Liver (tissue), 9 donors: ENCODE results near the gene COQ8A. TPM values are rescaled to one million over a fixed set of nuclear protein-coding genes. Genes with fewer than 3 reads are reported as not detected.

Source experiments
- DNase-seq: peaks from one replicate; pipeline ENCODE4 v3.0.0-alpha.2; 2017; ENCODE audit warnings: low spot score
- H3K27ac ChIP-seq, 2 donors: one replicate each; pipeline ENCODE4 v1.7.0; 2013; ENCODE audit warnings: inconsistent platforms in 2 of 2, low read length in 2 of 2, control low read depth in 1 of 2, low read depth in 1 of 2, mild to moderate bottlenecking in 1 of 2
- H3K27me3 ChIP-seq, 4 donors: one replicate each; pipeline versions ENCODE4 v1.6.1 to v1.7.0; 2013; ENCODE audit warnings: low read length in 3 of 4, inconsistent platforms in 1 of 4, mild to moderate bottlenecking in 1 of 4, moderate library complexity in 1 of 4; ENCODE audit not compliant: control insufficient read depth in 4 of 4, insufficient read depth in 4 of 4
- H3K36me3 ChIP-seq, 4 donors: one replicate each; pipeline versions ENCODE4 v1.6.1 to v1.7.0; 2013; ENCODE audit warnings: low read length in 3 of 4, mild to moderate bottlenecking in 3 of 4, low read depth in 1 of 4, moderate library complexity in 1 of 4; ENCODE audit not compliant: control insufficient read depth in 4 of 4, insufficient read depth in 3 of 4
- H3K4me1 ChIP-seq, 4 donors: one replicate each; pipeline versions ENCODE4 v1.6.1 to v1.7.0; 2013; ENCODE audit warnings: low read length in 3 of 4, mild to moderate bottlenecking in 3 of 4, moderate library complexity in 1 of 4; ENCODE audit not compliant: control insufficient read depth in 4 of 4, insufficient read depth in 4 of 4
- H3K4me3 ChIP-seq, 3 donors: one replicate each; pipeline versions ENCODE4 v1.6.1 to v1.7.0; 2013; ENCODE audit warnings: low read length in 3 of 3, control low read depth in 1 of 3, low read depth in 1 of 3, mild to moderate bottlenecking in 1 of 3
- H3K9ac ChIP-seq, 2 donors: one replicate each; pipeline ENCODE4 v1.7.0; 2013; ENCODE audit warnings: low read length in 2 of 2, mild to moderate bottlenecking in 2 of 2, moderate library complexity in 2 of 2, control low read depth in 1 of 2, low read depth in 1 of 2
- H3K9me3 ChIP-seq, 4 donors: one replicate each; pipeline versions ENCODE4 v1.6.1 to v1.7.0; 2013; ENCODE audit warnings: low read length in 3 of 4; ENCODE audit not compliant: control insufficient read depth in 4 of 4
- CTCF ChIP-seq: fragments of 150-350 bp; IDR thresholded peaks from 2 replicates; pipeline ENCODE4 v1.5.1; 2017; ENCODE audit warnings: improper control_type of control experiment, low read depth, low read length; ENCODE audit not compliant: missing input control
- EGR1 ChIP-seq, 2 donors: IDR thresholded peaks; 2 replicates each; pipeline ENCODE4 v1.6.1; 2016 to 2018; ENCODE audit warnings: antibody characterized with exemption in 2 of 2, low read depth in 2 of 2
- FOXA1 ChIP-seq: IDR thresholded peaks from 2 replicates; pipeline ENCODE4 v1.6.1; 2016; ENCODE audit warnings: antibody characterized with exemption
- FOXA2 ChIP-seq: IDR thresholded peaks from 2 replicates; pipeline ENCODE4 v1.6.1; 2016; ENCODE audit warnings: antibody characterized with exemption
- GABPA ChIP-seq, 2 donors: IDR thresholded peaks in 1 of 2; conservative IDR thresholded peaks in 1 of 2; 2 replicates each; pipeline ENCODE4 v1.6.1; 2016; ENCODE audit warnings: antibody characterized with exemption in 2 of 2, mild to moderate bottlenecking in 1 of 2, moderate library complexity in 1 of 2
- HNF4A ChIP-seq, 2 donors: conservative IDR thresholded peaks; 2 replicates each; pipeline ENCODE4 v1.6.1; 2016; ENCODE audit warnings: antibody characterized with exemption in 2 of 2, mild to moderate bottlenecking in 2 of 2
- HNF4G ChIP-seq: IDR thresholded peaks from 2 replicates; pipeline ENCODE4 v1.6.1; 2016; ENCODE audit warnings: antibody characterized with exemption
- JUND ChIP-seq, 2 donors: IDR thresholded peaks; 2 replicates each; pipeline ENCODE4 v1.6.1; 2016; ENCODE audit warnings: antibody characterized with exemption in 2 of 2
- MAX ChIP-seq: IDR thresholded peaks from 2 replicates; pipeline ENCODE4 v1.6.1; 2016; ENCODE audit warnings: antibody characterized with exemption
- NR2F2 ChIP-seq: IDR thresholded peaks from 2 replicates; pipeline ENCODE4 v1.6.1; 2016; ENCODE audit warnings: antibody characterized with exemption
- RAD21 ChIP-seq, 2 donors: IDR thresholded peaks; 2 replicates each; pipeline ENCODE4 v1.6.1; 2016; ENCODE audit warnings: antibody characterized with exemption in 2 of 2, mild to moderate bottlenecking in 2 of 2
- RXRA ChIP-seq, 2 donors: IDR thresholded peaks; 2 replicates each; pipeline ENCODE4 v1.6.1; 2017 to 2018; ENCODE audit warnings: antibody characterized with exemption in 2 of 2, mild to moderate bottlenecking in 1 of 2
- SP1 ChIP-seq: IDR thresholded peaks from 2 replicates; pipeline ENCODE4 v1.6.1; 2018; ENCODE audit warnings: antibody characterized with exemption, mild to moderate bottlenecking
- TAF1 ChIP-seq: conservative IDR thresholded peaks from 2 replicates; pipeline ENCODE4 v1.6.1; 2016; ENCODE audit warnings: antibody characterized with exemption, mild to moderate bottlenecking
- YY1 ChIP-seq: IDR thresholded peaks from 2 replicates; pipeline ENCODE4 v1.6.1; 2016; ENCODE audit warnings: antibody characterized with exemption, mild to moderate bottlenecking
- ZBTB33 ChIP-seq: IDR thresholded peaks from 2 replicates; pipeline ENCODE4 v1.6.1; 2016; ENCODE audit warnings: antibody characterized with exemption
- WGBS: extraction: QIAGEN DNeasy Blood & Tissue Kit; methylation state at CpG from one replicate; pipeline ENCODE4 v1.1.7; 2013; 5-methylcytosine and 5-hydroxymethylcytosine counted together
- polyA plus RNA-seq, 2 donors: library from polyadenylated mRNA; stranded (reverse) in 1 of 2; unstranded in 1 of 2; fragments of 200-250 nt in 1 of 2; fragments of >200 nt in 1 of 2; fragmentation: Nextera tagmentation in 1 of 2; extraction: Ambion mirVana in 1 of 2; gene quantifications; one replicate each; pipeline versions ENCODE4 v1.2.1 to v1.2.3, GENCODE V29; 2013 to 2015
- total RNA-seq, 2 donors: library from RNA; depleted of rRNA; stranded (reverse); fragments of >200 nt; gene quantifications; one replicate each; pipeline ENCODE4 v1.2.3, GENCODE V29; 2014
- TF ChIP-seq, protein P1 (sequence below): IDR thresholded peaks from 2 replicates; pipeline ENCODE4 v1.6.1; 2016; ENCODE audit warnings: antibody characterized with exemption
- TF ChIP-seq, protein P2 (sequence below): IDR thresholded peaks from 2 replicates; pipeline ENCODE4 v1.6.1; 2016; ENCODE audit warnings: antibody characterized with exemption, mild to moderate bottlenecking
- donor health status: healthy.
- donor health status: healthy.
- donor health status: healthy.
- donor health status: healthy.
- donor health status: healthy.

COQ8A gene
- total and polyA plus RNA-seq, 4 donors, result 24.4 to 60.0 (median 54.9) TPM

DNA sequence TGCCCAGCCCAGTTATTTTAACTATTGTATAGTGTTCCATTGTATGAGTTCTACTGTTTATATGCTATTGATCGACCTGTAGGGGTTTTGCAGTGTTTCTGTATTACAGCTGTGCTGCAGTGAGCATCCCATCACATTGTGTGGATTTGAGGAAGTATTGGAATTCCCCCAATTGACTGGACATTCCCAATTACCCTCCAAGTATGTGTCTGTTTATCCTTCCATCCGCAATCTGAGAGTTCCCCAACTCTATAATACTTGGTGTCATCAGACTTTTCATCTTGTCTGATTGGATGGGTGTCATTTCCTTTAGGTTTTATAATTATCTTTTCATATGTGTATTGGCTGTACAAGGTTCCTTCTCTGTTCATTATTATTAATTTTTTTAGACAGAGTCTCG lies 41.8 kb upstream of the COQ8A start:
- Histone ChIP-seq H3K27me3 (no peaks in the 10 kb centered on the region), H3K9ac (no peak overlapping the region), H3K36me3 (peaks cover 0 to 25% (median 12%) of the 10 kb centered on the region in 4 donors), H3K27ac (no peak overlapping the region), H3K4me1 (no peaks in the 10 kb centered on the region), H3K4me3 (no peak overlapping the region), H3K9me3 (no peaks in the 10 kb centered on the region)
- TF ChIP-seq RAD21 (IDR thresholded peaks at IDR 0.05) (no peak), EGR1 (IDR thresholded peaks at IDR 0.05; ENCODE audit: low read depth in 2 of 2) (no peak)
- TF ChIP-seq, protein P1, sequence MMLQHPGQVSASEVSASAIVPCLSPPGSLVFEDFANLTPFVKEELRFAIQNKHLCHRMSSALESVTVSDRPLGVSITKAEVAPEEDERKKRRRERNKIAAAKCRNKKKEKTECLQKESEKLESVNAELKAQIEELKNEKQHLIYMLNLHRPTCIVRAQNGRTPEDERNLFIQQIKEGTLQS, result no peak
- WGBS, result 97% methylated on average over 3 of the region's 3 CpGs
- no peak for DNase-seq

DNA sequence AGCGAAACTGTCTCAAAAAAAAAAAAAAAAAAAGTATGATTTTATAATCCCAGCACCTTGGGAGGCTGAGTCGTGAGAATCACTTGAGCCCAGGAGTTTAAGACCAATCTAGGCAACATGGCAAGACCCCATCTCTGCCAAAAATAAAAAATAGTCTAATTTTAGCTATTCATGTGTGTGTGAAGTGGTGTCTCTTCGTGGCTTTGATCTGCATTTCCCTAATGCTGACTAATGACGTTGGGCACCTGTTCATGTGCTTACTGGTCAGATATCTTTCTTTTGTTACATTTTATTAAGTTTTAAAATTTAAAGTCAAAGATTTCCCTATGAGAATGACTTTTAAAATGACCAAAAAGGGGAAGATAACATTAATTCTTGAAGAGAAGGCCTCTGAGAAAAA lies 38.7 kb upstream of the COQ8A start:
- Histone ChIP-seq H3K9ac (no peak overlapping the region), H3K36me3 (peaks cover 0 to 8% (median 1%) of the 10 kb centered on the region in 4 donors), H3K27ac (no peak overlapping the region), H3K4me3 (no peak overlapping the region), H3K27me3 (no peaks in the 10 kb centered on the region), H3K4me1 (no peaks in the 10 kb centered on the region), H3K9me3 (no peaks in the 10 kb centered on the region)
- no peak for DNase-seq
- WGBS, result 93% methylated on average over 4 of the region's 4 CpGs
- no peak for TF ChIP-seq HNF4A (conservative IDR thresholded peaks at IDR 0.05)
- TF ChIP-seq TAF1, result no peak
- TF ChIP-seq RXRA (IDR thresholded peaks at IDR 0.05), result no peak
- no peak for TF ChIP-seq FOXA2
- TF ChIP-seq, protein P2, sequence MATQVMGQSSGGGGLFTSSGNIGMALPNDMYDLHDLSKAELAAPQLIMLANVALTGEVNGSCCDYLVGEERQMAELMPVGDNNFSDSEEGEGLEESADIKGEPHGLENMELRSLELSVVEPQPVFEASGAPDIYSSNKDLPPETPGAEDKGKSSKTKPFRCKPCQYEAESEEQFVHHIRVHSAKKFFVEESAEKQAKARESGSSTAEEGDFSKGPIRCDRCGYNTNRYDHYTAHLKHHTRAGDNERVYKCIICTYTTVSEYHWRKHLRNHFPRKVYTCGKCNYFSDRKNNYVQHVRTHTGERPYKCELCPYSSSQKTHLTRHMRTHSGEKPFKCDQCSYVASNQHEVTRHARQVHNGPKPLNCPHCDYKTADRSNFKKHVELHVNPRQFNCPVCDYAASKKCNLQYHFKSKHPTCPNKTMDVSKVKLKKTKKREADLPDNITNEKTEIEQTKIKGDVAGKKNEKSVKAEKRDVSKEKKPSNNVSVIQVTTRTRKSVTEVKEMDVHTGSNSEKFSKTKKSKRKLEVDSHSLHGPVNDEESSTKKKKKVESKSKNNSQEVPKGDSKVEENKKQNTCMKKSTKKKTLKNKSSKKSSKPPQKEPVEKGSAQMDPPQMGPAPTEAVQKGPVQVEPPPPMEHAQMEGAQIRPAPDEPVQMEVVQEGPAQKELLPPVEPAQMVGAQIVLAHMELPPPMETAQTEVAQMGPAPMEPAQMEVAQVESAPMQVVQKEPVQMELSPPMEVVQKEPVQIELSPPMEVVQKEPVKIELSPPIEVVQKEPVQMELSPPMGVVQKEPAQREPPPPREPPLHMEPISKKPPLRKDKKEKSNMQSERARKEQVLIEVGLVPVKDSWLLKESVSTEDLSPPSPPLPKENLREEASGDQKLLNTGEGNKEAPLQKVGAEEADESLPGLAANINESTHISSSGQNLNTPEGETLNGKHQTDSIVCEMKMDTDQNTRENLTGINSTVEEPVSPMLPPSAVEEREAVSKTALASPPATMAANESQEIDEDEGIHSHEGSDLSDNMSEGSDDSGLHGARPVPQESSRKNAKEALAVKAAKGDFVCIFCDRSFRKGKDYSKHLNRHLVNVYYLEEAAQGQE, result no peak
- no peak for TF ChIP-seq GABPA (IDR thresholded peaks at IDR 0.05 in 1 of 2, conservative IDR thresholded peaks at IDR 0.05 in 1 of 2)
- TF ChIP-seq MAX, result no peak
- no peak for TF ChIP-seq SP1
- TF ChIP-seq ZBTB33, result no peak
- no peak for TF ChIP-seq NR2F2
- TF ChIP-seq YY1, result no peak
- no peak for TF ChIP-seq CTCF
- TF ChIP-seq RAD21 (IDR thresholded peaks at IDR 0.05), result no peak
- TF ChIP-seq, protein P1, result no peak
- no peak for TF ChIP-seq HNF4G
- TF ChIP-seq FOXA1, result no peak
- no peak for TF ChIP-seq JUND (IDR thresholded peaks at IDR 0.05)
- no peak for TF ChIP-seq EGR1 (IDR thresholded peaks at IDR 0.05; ENCODE audit: low read depth in 2 of 2)
